Neutrophil (primary cell): ENCODE results near the gene PITPNC1.
"Not testable (repeated sequence)": the region's sequence is repeated elsewhere in the genome, so short reads cannot be mapped to it uniquely, and the experiment has no call there.

Experiments
- H3K27ac ChIP-seq: fragments of 200-600 bp; sonication (generic); 2 replicates; pipeline ENCODE4 v1.5.1; 2016; ENCODE audit warnings: mild to moderate bottlenecking, moderate library complexity
- H3K27me3 ChIP-seq: fragments of 200-600 bp; sonication (generic); 2 replicates; pipeline ENCODE4 v1.6.0; 2016; ENCODE audit warnings: mild to moderate bottlenecking
- H3K36me3 ChIP-seq: fragments of 200-600 bp; sonication (generic); 2 replicates; pipeline ENCODE4 v1.5.1; 2017
- H3K4me1 ChIP-seq, 2 experiments: fragments of 200-600 bp in 1 of 2; sonication (generic) in 1 of 2; 1 replicate in 1 of 2; 2 replicates in 1 of 2; pipeline versions ENCODE4 v1.5.1 to v1.6.1; 2013 to 2016; ENCODE audit warnings: low read depth in 1 of 2, low read length in 1 of 2, mild to moderate bottlenecking in 1 of 2, moderate library complexity in 1 of 2; ENCODE audit not compliant: control insufficient read depth in 1 of 2, insufficient read depth in 1 of 2
- H3K4me3 ChIP-seq, 2 experiments: fragments of 200-600 bp in 1 of 2; sonication (generic) in 1 of 2; 1 replicate in 1 of 2; 2 replicates in 1 of 2; pipeline ENCODE4 v1.5.1; 2013 to 2016; ENCODE audit warnings: low read depth in 1 of 2, low read length in 1 of 2, mild to moderate bottlenecking in 1 of 2, moderate library complexity in 1 of 2
- H3K9me3 ChIP-seq: fragments of 200-600 bp; sonication (generic); 2 replicates; pipeline ENCODE4 v1.5.1; 2016
- TF ChIP-seq, protein P1 (sequence below): fragments of 200-600 bp; sonication (generic); IDR thresholded peaks from 2 replicates; pipeline ENCODE4 v1.5.1; 2016; ENCODE audit warnings: antibody characterized with exemption

The PITPNC1 gene

DNA sequence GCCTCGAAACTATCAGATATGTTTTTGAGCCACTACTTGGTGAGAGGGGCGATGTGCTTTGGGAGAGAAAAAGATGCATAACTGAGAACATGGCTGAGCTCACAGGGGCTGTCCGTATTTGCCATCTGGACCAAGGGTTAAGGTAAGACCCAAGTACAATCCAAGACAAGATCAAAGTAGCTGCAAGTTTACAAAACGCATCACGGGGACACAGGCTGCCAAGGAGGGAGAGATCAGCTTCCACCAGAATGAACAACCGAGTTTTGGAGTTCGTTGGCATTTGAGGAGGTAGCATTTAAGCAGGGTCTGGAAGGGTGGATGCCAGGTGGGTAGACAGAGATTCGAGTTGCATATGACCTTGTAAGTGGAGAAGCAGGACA is 2.2 kb downstream of the PITPNC1 start:
- no peaks in the 10 kb centered on the region for H3K36me3 ChIP-seq
- H3K4me1 ChIP-seq: peaks cover 27 to 29% of the 10 kb centered on the region in 2 experiments
- peak overlapping the region; percentile 94 for H3K27ac ChIP-seq
- TF ChIP-seq, protein P1, sequence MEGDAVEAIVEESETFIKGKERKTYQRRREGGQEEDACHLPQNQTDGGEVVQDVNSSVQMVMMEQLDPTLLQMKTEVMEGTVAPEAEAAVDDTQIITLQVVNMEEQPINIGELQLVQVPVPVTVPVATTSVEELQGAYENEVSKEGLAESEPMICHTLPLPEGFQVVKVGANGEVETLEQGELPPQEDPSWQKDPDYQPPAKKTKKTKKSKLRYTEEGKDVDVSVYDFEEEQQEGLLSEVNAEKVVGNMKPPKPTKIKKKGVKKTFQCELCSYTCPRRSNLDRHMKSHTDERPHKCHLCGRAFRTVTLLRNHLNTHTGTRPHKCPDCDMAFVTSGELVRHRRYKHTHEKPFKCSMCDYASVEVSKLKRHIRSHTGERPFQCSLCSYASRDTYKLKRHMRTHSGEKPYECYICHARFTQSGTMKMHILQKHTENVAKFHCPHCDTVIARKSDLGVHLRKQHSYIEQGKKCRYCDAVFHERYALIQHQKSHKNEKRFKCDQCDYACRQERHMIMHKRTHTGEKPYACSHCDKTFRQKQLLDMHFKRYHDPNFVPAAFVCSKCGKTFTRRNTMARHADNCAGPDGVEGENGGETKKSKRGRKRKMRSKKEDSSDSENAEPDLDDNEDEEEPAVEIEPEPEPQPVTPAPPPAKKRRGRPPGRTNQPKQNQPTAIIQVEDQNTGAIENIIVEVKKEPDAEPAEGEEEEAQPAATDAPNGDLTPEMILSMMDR: no peak
- H3K27me3 ChIP-seq: peaks cover 12% of the 10 kb centered on the region
- H3K4me3 ChIP-seq: peak overlapping the region; percentile 91 to 92
- H3K9me3 ChIP-seq: no peaks in the 10 kb centered on the region

- H3K27ac ChIP-seq: no peak overlapping the region
- no peaks in the 10 kb centered on the region for H3K36me3 ChIP-seq
- peaks cover 11 to 13% of the 10 kb centered on the region in 2 experiments for H3K4me1 ChIP-seq
- H3K4me3 ChIP-seq: no peak overlapping the region
- H3K27me3 ChIP-seq: no peaks in the 10 kb centered on the region
- no peaks in the 10 kb centered on the region for H3K9me3 ChIP-seq
- TF ChIP-seq, protein P1: no peak
Measured at GRCh38 chr17:67381929-67382257, 4.8 kb downstream of the PITPNC1 start.

DNA sequence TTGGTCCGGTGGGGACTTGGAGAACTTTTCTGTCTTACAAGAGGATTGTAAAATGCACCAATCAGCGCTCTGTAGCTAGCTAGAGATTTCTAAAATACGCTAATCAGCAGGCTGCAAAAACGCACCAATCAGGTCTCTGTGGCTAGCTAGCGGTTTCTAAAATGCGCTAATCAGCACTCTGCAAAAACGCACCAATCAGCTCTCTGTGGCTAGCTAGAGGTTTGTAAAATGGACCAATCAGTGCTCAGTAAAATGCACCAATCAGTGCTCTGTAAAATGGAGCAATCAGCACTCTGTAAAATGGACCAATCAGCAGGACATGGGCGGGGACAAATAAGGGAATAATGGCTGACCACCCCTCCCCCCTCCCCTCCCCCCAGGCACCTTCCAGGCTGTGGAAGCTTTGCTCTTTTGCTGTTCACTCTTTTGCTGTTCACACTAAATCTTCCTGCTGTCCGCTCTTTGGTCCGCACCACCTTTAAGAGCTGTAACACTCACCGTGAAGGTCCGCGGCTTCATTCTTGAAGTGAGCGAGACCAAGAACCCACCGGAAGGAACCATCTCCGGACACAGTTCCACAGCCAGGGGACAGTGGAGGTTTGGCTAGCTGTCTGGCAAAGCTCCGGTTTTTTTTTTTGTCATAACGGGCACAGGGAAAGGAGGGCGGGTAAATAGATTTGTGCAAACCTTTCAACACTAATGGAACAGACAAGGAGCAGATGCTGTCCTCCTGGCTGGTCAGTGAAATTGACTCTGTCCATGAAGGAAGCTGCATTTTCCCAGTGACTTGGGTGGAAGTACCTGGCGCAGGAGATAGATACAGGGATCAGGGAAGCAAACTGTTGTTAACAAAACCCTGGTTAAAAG is 8.3 kb downstream of the PITPNC1 start:
- no peaks in the 10 kb centered on the region for H3K36me3 ChIP-seq
- TF ChIP-seq, protein P1: no peak
- no peaks in the 10 kb centered on the region for H3K4me1 ChIP-seq
- no peak overlapping the region for H3K27ac ChIP-seq
- no peak overlapping the region for H3K4me3 ChIP-seq
- H3K9me3 ChIP-seq: no peaks in the 10 kb centered on the region
- H3K27me3 ChIP-seq: no peaks in the 10 kb centered on the region

DNA sequence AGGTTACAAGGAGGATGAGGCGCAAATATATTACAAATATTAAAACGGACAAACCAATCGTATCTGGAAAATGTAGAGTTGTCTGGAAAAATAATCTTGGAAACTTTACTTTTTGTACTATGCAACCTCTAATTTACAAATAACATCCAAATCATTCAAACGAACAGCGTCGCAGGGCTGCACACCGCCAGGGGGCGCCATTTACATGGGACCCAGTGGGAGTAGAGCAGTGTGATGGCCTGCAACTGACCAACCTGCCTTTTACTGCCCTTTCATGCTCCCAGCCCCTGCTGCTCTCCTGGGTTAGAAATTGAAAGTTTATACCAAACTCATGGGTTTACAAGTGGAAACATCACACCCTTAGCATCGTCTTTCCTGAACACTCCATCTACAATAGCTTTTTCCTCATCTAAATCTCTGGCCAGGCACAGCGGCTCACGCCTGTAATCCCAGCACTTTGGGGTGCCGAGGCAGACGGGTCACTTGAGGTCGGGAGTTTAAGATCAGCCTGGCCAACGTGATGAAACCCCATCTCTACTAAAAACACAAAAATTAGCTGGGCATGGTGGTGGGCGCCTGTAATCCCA is 10.0 kb downstream of the PITPNC1 start:
- TF ChIP-seq, protein P1: peak; percentile 55
- H3K27ac ChIP-seq: no peak overlapping the region
- no peaks in the 10 kb centered on the region for H3K4me1 ChIP-seq
- H3K4me3 ChIP-seq: no peak overlapping the region
- no peaks in the 10 kb centered on the region for H3K9me3 ChIP-seq
- H3K27me3 ChIP-seq: no peaks in the 10 kb centered on the region
- H3K36me3 ChIP-seq: no peaks in the 10 kb centered on the region

DNA sequence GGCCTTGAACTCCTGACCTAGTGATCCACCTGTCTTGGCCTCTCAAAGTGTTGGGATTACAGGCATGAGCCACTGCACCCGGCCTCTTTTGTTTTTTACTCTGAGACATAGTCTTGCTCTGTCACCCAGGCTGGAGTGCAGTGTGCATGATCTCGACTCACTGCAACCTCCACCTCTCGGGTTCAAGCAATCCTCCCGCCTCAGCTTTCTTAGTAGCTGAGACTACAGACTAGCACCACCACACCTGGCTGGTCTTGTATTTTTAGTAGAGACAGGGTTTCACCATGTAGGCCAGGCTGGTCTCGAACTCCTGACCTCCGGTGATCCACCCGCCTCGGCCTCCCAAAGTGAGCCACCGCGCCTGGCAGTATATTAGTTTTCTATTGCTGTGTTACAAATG is 11.5 kb downstream of the PITPNC1 start:
- not testable (repeated sequence) for H3K9me3 ChIP-seq, H3K4me1 ChIP-seq, H3K36me3 ChIP-seq, H3K4me3 ChIP-seq, H3K27ac ChIP-seq, H3K27me3 ChIP-seq

DNA sequence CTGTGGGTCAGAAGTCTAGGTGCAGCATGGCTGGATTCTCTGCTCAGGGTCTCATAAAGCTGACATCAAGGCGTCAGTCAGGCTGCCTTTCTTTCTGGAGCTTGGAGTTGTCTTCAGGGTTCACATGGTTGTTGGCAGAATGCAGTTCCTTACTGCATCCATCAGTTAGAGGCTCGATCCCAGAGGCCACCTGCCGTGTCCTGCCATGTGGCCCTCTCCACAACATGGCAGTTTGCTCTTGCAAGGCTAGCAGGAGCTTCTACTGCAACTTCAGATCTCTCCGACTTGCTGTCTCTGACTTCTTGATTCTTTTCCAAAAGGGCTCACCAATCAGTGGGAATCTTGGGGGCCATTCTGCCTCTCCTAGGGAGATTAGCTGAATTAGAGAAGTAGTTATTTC is 11.9 kb downstream of the PITPNC1 start:
- Histone ChIP-seq H3K4me3 (no peak overlapping the region), H3K9me3 (no peaks in the 10 kb centered on the region), H3K27ac (no peak overlapping the region), H3K36me3 (no peaks in the 10 kb centered on the region), H3K27me3 (no peaks in the 10 kb centered on the region), H3K4me1 (no peaks in the 10 kb centered on the region)
- TF ChIP-seq, protein P1: no peak
